Stimulated activated CD4-positive, alpha-beta T cell treated with anti-CD3 and anti-CD28 coated beads, Interleukin-1b, Interleukin-23, amount 100 ng/mL, for 24 hours (primary cell): ENCODE measurements around the gene H1-8.

Experiments
- DNase-seq, 4 experiments: peaks; one replicate each; pipeline ENCODE4 v3.0.0-alpha.2; 2020; ENCODE audit warnings: low read depth in 4 of 4, low spot score in 1 of 4

Gene H1-8

DNA sequence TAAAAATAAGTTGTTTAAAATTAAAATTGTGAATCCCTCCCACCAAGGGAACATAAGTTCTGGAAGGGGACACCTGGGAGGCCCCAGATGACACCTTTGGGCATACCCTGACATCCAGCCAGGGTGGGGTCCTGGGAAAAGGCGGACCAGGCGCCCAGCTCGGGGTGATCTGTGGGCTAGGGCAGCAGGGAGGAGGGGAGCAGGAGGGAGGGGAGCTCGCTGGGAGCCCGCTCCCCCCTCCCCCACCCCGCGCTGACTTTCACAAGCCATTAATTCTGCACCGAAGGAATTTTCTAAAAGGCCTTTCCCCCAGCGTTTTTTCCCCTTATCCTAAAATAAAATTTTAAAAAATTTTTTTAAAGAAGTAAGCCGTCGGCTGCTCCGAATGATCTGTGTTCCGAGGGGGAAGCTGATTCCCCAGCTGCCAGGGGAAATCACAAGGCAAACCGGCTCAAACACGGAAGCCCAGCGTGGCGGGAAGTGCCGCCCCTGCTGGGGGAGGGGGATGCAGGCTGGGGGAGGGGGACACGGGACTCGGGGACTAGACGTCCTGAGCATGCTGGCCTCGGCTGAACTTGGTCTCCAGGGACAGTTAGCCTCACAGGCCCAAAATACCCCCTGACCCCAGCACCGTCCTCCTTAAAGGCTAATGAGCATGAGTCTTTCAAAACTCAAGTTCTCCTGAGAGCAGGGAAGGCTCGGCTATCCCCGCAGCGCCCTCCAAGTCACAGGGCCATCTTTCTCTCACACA lies 49.6 kb downstream of the H1-8 start:
- no peak for DNase-seq

DNA sequence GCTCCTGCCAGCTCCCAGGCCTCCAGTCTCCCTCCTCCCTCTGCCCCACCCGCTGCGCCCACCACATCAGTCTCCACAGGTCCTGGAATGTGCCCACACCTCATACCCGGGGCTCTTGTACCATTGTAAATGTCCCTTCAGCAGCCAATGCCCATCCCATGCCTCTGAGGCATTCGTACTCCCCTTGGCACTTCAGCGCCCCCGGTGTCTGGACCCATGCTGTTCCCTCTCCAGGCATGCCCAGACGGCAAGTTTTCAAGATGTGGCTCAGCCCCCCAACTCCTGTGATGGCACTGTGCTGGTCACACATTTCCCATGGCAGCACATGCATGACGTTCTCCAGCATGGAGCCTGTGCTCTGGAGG lies 50.2 kb downstream of the H1-8 start:
- DNase-seq, result no peak

DNA sequence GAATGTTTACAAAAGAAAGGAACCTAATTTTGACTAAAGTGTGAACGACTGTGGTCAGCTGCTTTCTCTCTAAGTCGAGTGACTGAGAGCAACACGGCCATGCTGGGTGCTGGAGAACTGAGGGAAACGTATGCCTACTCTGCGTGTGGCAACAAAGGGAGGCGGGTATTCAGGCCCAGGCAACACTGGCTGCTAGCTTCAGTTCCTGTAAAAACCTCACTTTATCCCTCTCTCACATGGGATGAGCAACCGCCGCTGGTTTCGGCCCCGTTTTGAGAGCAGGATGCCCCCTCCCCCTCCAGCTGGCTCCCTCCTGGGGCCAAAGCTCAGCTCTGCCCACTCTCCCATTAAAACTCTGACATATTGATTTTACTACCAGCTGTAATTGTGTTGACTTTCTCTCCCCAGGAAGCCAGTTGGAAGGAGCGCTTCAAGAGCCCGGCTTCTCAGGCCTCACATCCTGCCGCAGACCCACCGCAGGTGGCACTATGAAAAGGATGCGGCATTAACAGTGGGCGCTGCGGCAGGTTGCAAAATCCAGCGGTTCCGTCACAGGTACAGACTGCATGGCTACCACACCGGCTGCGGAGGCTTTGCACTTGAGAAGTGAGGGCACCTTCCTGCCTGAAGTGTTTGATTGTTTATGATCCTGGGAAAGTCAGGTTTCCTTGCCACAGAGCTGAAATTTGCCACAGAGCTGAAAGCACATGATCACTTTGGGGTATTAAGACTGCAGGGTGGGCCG lies 50.8 kb downstream of the H1-8 start:
- peak in 2 of 4 experiments; percentile 16 to 42 for DNase-seq

DNA sequence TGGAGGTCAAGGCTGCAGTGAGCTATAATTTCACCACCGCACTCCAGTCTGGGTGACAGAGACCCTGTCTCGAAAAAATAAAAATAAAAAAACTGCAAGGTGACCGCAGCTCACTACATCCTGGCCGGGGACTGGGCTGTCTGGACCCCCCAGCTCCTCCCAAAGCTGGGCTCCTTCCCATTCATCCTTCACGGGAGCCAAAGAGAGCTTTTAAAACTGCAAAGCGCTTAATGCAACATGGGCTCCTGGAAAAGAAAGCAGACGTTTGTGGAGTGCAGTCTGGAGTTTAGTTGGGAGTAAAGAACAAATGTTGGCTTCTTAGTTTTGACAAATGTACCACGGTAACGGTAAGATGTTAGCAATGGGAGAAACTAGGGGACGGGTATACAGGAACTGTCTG lies 51.4 kb downstream of the H1-8 start:
- no peak for DNase-seq

DNA sequence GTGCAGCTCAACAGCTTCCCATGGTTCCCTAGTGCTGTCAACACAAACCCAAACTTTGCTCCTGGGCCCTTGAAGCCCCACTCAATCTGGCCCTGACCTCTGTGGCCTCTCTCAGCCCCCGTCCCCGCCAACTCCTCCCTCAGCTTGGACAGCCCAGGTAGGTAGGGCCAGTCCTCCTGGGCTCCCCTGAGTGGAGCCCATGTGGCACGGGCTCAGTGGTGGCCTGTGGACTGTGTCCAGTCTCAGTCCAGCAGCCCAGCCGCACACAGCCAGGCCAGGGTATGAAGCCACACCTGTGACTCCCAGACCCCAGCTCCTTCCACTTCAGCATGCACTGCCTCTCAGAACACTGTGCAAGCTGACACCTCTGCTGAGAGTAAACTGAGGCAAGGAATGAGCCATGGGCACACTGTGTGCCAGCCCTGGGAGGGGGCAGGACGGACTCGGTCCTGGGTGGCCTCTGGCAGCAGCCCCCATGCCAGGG lies 52.0 kb downstream of the H1-8 start:
- DNase-seq, result no peak

DNA sequence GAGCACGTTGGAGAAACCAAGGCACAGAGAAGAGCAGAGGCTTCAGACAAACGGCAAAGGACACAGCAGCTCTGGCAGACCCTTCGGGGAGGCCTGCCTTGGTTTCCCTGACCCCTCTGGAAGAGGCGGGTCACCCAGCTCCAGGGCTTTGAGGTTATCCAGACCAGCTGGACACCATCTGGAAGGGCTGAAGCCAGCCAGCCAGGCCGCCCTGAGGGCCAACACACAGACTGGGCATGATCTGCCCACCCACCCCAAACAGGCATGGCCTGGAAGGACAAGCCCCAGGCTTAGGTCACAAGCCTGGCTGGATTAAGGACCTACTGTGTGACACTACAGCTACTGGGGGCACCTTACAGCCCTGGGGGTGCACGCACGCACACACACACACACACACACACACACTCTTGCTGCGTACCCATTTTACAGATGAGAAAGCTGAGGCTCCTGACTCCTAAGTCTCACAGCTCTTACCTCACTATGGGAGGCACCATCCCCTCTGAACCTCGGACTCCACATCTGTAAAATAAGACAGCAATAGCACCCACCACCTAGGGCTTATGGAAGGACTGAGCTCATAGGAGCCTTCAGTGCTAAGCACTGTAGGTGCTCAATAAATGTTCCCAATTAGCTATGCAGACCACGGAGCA lies 52.7 kb downstream of the H1-8 start:
- DNase-seq, result no peak

DNA sequence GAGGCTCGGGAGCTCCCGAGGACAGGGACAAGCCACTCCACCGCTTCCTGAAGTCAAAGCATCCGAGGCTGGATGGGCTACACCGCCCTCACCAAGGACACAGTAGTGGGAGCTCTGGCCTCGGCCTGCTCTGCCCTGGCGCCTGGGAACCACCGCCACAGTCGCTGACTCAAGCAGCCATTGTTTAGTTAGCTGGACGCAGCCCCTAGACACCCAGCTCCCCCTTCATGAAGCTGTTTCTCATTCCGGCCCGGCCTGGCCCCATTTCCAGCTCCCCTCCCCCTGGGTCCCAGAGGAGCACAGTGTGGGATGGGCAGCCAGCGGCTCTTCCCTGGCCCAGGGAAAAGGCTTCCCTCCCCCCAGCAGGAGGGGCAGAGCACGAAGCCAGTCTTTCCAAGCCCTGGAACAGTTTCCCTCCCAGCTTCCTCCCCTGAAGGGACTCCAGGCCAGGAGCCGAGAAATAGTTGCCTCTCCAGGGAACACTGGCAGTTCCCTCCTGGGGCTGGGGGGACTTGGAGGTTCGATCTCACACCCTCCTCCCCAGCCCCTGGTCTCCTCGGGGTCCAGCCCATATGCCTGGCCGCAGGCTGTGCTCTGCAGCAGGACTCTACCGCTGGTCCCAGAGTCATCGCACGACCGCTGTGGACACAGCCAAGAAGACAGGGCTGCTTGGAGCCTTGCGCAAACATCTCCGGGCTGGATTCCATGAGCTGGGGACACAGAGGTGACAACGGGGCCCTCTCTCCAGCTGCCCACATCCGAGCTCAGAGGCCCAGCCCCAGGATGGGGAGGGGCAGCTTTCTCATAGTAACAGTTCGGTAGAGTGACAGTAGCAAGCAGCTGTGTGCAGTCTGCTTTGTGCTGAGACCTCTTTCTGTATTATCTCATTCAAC lies 53.5 kb downstream of the H1-8 start:
- no peak for DNase-seq

DNA sequence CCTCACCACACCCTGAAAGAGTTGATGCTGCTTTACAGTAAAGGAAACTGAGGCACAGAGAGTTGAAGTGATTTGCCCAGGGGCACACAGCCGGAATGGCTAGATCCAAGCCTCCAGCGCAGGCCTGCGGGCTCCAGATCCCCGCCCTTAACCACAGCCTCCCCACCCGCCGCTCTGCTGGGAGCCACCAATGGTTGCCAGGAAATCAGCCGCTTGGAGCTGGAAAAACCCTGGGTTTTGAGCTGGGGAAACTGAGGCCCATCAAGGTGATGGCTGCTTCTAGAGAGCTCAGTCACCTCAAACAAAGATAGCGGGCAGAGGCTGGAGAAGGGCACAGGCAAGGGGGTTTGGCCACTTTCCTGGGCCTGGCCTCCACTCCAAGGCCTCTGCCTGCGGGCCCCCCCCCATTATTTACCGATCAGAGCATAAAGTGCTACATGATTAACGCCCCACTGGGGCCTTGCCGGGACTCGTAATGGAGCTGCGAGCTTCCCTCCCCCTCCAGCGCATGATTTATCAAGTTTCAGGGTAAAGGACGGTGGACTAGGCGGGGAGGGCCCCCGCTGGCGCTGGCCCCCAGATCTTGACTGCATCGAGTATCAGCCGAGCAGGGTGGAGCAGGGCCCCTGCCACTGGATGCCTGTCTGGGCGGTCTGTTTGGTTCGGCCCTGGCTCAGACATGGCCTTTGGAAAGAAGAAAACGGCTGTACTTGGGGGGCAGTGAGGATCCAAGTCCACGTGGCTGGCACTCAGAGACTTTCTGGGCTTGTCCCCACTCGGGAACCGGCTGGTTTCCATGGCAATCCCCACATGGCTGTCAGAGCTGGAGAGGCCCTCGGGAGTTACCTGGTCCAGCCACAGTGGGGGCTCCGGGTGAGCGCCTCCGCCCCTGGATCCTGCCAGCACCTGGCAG lies 54.4 kb downstream of the H1-8 start:
- DNase-seq, result no peak

DNA sequence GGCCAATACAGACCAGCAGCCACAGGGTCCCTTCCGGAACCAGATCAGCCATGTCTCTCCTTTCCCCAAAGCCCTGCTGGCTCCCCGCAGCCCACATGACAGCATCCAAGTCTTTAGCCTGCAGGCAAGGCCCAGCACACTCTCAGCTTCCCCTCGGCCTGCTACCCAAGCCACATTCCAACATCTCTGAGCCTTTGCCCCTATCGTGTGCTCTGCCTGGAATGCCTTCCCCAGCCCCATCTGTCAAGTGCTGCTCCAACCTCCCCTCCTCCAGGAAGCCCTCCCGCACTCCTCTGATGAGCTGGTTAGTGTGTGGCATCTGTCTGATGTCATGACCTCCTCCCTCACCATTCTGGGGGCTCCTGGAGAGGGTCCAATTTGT lies 55.0 kb downstream of the H1-8 start:
- DNase-seq, result no peak

DNA sequence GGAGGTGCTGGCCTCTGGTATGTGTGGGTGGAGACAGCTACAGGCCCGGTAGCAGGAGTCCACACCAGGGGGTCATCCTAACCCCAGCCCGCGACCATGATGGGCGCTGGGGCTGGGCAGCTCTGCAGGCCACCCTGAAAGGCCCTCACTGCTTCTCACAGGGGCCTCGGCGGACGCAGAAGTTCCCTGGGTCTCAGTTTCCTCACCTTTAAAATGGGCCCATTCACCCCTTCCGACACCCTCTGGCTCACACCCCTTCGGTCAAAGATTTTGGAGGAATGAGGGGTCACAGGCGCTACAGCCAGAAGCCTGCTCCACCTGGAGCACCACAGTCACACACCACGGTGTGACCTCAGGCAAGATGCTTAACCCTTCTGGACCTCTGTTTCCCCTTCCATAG lies 55.5 kb downstream of the H1-8 start:
- no peak for DNase-seq

DNA sequence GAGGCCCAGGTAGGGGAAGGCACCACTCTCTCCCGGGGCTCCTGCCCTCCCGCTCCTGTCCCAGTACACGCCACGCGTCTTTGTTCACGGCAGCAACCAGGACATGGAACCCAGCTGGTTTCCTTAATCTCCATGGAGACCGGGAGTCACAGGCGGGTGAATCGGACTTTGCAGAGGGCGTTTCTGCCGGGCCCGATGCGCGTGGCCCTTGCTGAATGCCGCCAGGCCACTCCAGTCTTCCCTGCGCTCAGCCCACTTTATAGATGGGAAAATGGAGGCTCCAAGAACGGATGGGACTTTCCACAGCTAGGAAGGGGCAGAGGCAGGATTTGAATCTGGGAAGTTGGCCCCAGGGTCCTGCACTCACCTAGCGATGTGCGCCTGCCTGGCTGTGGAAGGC lies 56.1 kb downstream of the H1-8 start:
- DNase-seq, result no peak

DNA sequence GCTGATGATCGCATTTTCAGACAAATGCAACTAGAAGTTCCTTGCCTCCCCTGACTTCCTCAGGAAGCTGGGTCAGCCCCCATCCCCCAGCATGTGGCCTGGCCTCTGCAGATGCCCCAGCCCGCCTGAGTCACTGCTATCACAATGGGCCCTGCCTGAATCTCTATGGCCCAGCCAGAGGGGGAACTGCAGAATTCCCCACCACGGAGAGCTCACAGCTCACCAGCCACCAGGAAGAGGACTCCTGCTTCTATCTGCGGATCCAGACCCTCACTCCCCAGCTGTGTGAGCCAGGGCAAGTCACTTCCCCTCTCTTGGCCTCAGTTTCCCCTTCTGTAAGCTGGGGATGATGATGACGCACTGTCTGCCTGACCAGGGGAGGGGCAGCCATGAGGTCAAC lies 56.6 kb downstream of the H1-8 start:
- DNase-seq, result no peak

DNA sequence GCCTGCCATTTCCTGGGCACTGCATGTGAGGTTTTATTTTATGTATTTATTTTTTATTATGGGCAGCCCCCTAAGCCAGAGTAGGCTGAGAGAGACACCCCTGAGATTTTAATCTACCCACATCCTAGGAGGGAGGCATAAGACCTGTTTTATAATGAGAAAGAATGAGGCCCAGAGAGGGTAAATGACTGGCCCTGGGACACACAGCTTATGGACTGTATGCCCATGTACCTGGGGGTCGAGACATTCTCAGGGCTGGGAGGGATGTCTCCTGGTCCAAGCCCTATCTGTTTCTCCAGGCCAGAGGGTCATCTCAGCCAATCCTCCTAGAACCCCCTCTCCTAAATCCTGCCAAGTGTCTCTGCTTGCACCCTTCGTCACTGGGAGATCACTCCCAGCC lies 57.4 kb downstream of the H1-8 start:
- no peak for DNase-seq
